ENCODE measurements around the gene CDH24.

- no peak for TF ChIP-seq POLR2A (IDR thresholded peaks at IDR 0.05; ENCODE audit: low read depth, low read length)
- TF ChIP-seq TAF1 (IDR thresholded peaks at IDR 0.05; ENCODE audit: borderline replicate concordance, low read depth, low read length) = no peak
- no peak for TF ChIP-seq POLR2AphosphoS5 (IDR thresholded peaks at IDR 0.05; ENCODE audit: low read depth, low read length)
Observed at GRCh38 chr14:22997676-22998323, 59.5 kb downstream of the CDH24 start.
